ENCODE measurements around the gene GPAT2. TPM values are rescaled to one million over a fixed set of nuclear protein-coding genes. Genes with fewer than 3 reads are reported as not detected.

The GPAT2 gene
- total RNA-seq, 2 experiments from 2014 or later, result 15.4 to 16.4 TPM

Other genes with a start within 250 kb of the GPAT2 start
- 10 to 100 TPM; 32.4 to 37.3 TPM for gene ANKRD36C, start 43.1 kb downstream of the GPAT2 start, total RNA-seq
- under 1 TPM; 0.21 to 0.36 TPM for gene ADRA2B, start 81.7 kb upstream of the GPAT2 start, total RNA-seq
- gene ASTL, start 103.6 kb upstream of the GPAT2 start, total RNA-seq, result 1 to 10 TPM; 1.8 to 2.4 TPM
- 100 to 1,000 TPM; 522 to 539 TPM for gene DUSP2, start 110.5 kb upstream of the GPAT2 start, total RNA-seq
- 100 to 1,000 TPM; 173 to 181 TPM for gene STARD7, start 173.9 kb upstream of the GPAT2 start, total RNA-seq
- gene TMEM127, start 231.1 kb upstream of the GPAT2 start, total RNA-seq, result 10 to 100 TPM; 19.3 to 22.2 TPM
- gene CIAO1, start 231.3 kb upstream of the GPAT2 start, total RNA-seq, result 10 to 100 TPM; 86.6 to 87.1 TPM

Measured in activated CD4-positive, alpha-beta memory T cell treated with anti-CD3 and anti-CD28 coated beads for 36 hours (primary cell).